HG03342 (cell line): ENCODE results near the gene GLRA2.
"Not testable (repeated sequence)": the region's sequence is repeated elsewhere in the genome, so short reads cannot be mapped to it uniquely, and the experiment has no call there.

Source experiments
- ATAC-seq: cut with Tn5 transposase; IDR thresholded peaks from one replicate; pipeline ENCODE4 v1.9.1; 2021; ENCODE audit warnings: mild to moderate bottlenecking, moderate library complexity; ENCODE audit not compliant: unreplicated experiment

GLRA2 gene

GRCh38 chrX:14590693-14591424 lies 61.5 kb downstream of the GLRA2 start:
- no peak for ATAC-seq

GRCh38 chrX:14591976-14592375 lies 62.6 kb downstream of the GLRA2 start:
- ATAC-seq = no peak

GRCh38 chrX:14594521-14594920 lies 65.2 kb downstream of the GLRA2 start:
- ATAC-seq = no peak

- ATAC-seq = no peak
Observed at GRCh38 chrX:14598330-14598729, 69.0 kb downstream of the GLRA2 start.

DNA sequence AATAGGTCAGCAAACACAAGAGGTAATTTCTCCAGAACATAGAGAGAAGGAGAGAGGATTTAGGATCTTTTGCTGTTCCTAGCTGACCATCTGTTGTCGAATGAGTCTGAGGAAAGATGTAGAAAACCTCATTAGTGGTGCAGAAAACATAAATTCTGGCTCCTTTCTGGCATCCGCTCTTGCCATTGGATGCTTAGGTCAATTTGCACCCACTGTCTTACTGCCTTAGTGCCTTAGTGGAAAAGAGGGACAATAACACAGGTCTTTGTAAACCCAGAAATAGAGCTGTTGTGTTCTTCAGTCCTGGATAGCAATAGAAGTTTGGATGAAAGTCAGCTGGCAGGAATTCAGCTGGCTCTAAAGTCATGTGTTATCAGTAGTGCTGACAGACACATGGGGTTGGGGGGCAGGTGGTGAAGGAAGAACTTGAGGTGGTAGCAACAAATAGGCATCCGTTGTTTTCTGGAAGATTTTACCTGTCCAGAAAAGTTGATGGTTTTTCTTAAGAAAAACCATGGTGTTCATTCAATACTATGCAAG lies 78.2 kb downstream of the GLRA2 start:
- no peak for ATAC-seq

- ATAC-seq = not testable (repeated sequence)
Observed at GRCh38 chrX:14612450-14612849, 83.1 kb downstream of the GLRA2 start.

DNA sequence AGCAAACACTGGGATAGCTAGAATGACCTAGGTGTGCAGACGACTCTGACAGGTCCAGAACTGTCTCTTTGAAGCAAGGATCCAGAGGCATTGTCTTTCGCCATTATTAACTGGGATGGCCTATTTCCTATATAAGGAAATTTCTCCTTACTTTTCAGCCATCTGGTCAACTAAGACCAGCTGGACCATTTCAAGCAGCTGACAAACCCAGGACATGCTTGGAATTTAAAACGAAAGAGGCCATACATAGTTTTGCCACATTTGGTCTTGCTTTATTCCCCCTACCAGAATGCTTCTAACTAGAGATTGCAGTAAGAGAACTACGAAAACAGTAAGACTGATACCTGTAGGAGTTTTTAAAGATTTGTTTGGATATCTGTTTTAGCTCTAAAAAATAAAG lies 87.0 kb downstream of the GLRA2 start:
- no peak for ATAC-seq

GRCh38 chrX:14616836-14617235 lies 87.5 kb downstream of the GLRA2 start:
- no peak for ATAC-seq

DNA sequence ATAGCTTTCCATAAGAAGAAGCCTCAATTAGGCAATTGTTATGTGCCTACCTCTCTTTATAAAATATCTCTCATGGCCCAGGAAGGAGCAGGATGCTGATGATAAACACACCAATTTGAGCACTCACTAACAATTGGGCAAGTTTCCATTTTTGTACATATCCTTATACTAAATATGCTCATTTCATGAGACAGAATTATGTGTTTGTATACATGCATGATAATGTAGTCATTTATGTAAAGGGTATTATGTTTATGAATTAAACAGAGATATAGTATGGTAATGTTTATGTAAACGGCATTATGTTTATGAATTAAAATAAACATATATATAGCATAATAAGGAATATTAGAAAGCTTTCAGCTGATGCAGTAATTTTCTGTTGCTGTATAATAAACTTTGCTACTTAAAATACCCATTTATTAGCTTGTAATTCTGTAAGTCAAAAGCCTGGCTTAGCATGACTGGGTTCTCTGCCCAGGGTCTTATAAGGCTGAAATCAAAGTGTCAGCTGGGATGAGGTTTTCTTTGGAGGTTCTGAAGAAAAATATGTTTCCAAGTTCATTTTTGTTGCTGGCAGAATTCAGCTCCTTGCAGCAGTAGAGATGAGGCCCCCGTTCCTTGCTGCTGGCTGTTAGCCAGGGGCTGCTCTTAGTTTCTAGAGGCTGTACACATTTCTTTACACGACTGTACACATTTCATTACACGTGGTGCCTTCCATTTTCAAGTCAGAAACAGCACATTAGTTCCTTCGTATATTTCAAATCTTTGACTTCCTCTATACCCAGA lies 89.0 kb downstream of the GLRA2 start:
- ATAC-seq = no peak

DNA sequence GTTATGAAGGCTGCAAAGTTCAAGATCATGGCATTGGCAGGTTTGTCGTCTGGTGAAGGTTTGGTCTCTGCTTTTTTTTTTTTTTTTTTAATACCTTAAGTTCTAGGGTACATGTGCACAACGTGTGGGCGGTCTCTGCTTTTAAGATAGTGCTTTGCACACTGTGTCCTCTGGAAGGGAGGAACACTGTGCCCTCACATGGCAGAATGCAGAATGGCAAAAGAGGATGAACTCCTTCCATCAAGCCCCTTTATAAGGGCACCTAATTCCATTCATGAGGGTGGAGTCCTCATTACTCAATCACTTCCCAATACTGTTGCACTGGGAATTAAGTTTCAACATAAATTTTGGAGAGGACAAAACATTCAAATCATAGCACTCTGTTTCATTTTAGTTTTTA lies 101.4 kb downstream of the GLRA2 start:
- ATAC-seq = no peak

DNA sequence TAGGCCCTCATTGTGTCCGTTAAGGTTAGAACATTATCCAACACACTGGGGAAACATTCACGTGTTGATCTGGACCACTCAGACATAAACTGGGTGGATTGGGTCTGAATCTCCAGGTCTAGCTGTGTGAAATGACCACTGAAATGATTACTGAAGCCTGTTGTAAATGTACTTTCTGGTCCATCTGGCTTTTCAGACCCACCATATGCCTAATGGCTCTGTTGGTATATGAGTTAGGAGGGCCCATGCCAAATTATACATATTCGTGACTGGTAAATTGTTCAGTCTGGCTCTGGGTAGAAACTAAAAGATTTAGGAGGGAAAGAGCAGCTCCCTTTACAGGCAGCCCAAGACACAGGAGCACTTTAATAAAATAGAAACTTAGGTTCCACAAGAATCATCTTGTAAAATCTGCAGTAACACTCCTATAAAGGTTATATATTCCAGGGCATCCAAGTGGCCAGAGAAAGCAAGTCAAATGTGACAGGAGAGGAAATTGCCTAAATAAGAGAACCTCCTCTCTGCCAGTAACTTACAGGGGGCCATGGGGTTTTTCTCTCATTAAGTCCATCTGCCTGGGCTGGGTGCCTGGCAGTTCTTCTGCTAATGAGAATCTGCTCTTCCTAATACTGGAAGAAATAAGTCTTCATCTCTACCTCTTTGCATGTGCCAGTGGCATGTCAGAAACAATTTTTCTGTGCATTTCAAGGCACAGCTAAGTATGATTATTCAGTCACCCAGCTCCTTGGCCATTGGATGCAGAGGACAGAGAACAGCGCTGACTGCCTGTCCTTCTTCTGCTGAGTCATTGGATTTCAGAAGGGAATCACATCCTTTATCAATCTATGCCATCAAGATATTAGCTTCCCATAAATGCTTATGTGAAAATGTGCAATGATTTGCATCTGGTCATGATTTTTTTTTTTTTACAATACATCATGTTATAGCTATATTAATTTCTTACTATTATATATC lies 112.6 kb downstream of the GLRA2 start:
- ATAC-seq = no peak

DNA sequence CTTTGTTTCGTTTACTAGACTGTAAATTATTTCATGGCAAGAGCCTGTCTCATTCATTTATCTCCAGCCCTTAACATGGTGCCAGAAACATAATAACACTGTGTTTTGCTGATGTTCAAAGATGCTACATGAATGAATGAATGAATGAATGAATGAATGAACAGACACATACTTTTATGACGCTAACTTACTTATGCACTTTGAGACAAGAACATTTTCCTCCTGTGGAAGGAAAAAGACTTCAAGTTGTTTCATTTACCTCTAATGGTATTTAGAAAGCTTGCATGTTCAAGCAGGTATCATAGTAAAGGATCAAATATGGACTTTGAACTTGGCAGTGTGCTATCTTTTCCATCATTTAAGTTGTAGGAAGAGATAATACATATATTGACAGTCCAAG lies 131.6 kb downstream of the GLRA2 start:
- ATAC-seq = no peak

- ATAC-seq = peak; percentile 70
Observed at GRCh38 chrX:14670819-14671218, 141.5 kb downstream of the GLRA2 start.

- ATAC-seq = no peak
Observed at GRCh38 chrX:14672611-14673172, 143.4 kb downstream of the GLRA2 start.

GRCh38 chrX:14673236-14673635 lies 143.9 kb downstream of the GLRA2 start:
- ATAC-seq = no peak

GRCh38 chrX:14673764-14674163 lies 144.4 kb downstream of the GLRA2 start:
- peak; percentile 95 for ATAC-seq

- ATAC-seq = no peak
Observed at GRCh38 chrX:14675500-14675899, 146.2 kb downstream of the GLRA2 start.

DNA sequence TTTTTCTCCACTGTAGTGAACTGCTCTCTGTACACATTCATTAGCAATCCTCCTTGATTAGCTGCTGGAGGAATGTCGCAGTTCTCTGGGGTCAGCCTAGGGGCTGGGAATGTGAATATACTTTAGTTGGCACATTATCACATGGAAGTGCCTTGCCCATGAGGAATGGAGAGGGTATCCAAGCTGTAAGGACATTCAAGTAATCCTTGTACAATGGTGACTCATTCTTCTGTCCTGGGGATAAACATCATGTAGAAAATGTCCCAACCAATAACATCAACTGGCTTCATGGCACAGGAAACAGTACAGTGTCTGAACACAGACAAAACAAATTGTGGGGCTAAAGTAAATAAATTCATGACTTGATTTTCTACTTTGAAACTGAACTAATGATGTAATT lies 147.1 kb downstream of the GLRA2 start:
- no peak for ATAC-seq

DNA sequence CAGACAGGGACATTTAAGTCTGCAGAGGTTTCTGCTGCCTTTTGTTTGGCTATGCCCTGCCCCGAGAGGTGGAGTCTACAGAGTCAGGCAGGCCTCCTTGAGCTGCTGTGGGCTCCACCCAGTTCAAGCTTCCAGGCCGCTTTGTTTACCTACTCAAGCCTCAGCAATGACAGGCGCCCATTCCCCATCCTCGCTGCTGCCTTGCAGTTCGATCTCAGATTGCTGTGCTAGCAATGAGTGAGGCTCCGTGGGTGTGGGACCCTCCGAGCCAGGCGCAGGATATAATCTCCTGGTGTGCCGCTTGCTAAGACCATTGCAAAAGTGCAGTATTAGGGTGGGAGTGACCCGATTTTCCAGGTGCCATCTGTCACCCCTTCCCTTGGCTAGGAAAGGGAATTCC lies 159.0 kb downstream of the GLRA2 start:
- ATAC-seq = not testable (repeated sequence)

GRCh38 chrX:14690553-14690952 lies 161.2 kb downstream of the GLRA2 start:
- ATAC-seq = no peak

DNA sequence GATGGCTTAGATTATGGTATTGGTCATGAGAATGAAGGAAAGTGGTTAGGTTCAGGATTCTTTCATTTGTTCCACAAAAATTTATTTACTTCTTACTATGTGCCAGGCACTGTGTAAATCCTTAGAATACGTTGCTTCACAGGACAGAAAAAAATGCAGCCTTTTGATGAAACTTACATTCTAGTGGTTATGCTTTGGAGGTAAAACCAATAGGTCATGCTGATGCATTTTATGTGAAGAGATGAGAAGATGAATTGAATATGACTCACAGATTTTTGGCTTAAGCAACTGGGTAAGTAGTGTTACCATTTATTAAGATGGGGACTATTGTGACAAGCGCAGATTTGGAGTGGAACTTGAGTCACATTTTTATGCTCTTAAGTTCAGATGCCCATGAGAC lies 165.3 kb downstream of the GLRA2 start:
- ATAC-seq = no peak
